Loucy (cell line): Measurements from ENCODE around the gene CDK4.

Experiments
- H2AFZ ChIP-seq: fragments of 200-600 bp; sonication (generic); 2 replicates; pipeline ENCODE4 v1.6.0; 2016; ENCODE audit warnings: antibody characterized with exemption, mild to moderate bottlenecking, low read length, moderate library complexity
- H3F3A ChIP-seq: fragments of 200-600 bp; 2 replicates; pipeline ENCODE4 v1.6.0; 2016; ENCODE audit warnings: antibody characterized with exemption, low read depth, mild to moderate bottlenecking
- H3K27me3 ChIP-seq: fragments of 200-600 bp; sonication (generic); 2 replicates; pipeline ENCODE4 v1.6.1; 2014; ENCODE audit warnings: low read length, mild to moderate bottlenecking; ENCODE audit not compliant: insufficient read depth, poor library complexity, severe bottlenecking
- H3K36me3 ChIP-seq: fragments of 200-600 bp; sonication (generic); 2 replicates; pipeline ENCODE4 v1.6.1; 2016; ENCODE audit warnings: low read length; ENCODE audit not compliant: insufficient read depth
- H3K4me1 ChIP-seq: fragments of 200-600 bp; sonication (generic); 2 replicates; pipeline ENCODE4 v1.5.1; 2014; ENCODE audit warnings: low read length, mild to moderate bottlenecking; ENCODE audit not compliant: insufficient read depth, poor library complexity, severe bottlenecking
- H3K4me2 ChIP-seq: fragments of 200-600 bp; sonication (generic); 2 replicates; pipeline ENCODE4 v1.6.0; 2014; ENCODE audit warnings: antibody characterized with exemption, low read length, low read depth, mild to moderate bottlenecking; ENCODE audit not compliant: poor library complexity, severe bottlenecking
- H3K4me3 ChIP-seq: fragments of 200-600 bp; sonication (generic); 2 replicates; pipeline ENCODE4 v1.5.1; 2014; ENCODE audit warnings: low read length, mild to moderate bottlenecking, mixed read lengths; ENCODE audit not compliant: poor library complexity, severe bottlenecking
- H3K79me2 ChIP-seq: fragments of 200-600 bp; sonication (generic); 2 replicates; pipeline ENCODE4 v1.6.1; 2014; ENCODE audit warnings: low read length; ENCODE audit not compliant: insufficient read depth
- H3K9ac ChIP-seq: fragments of 200-600 bp; sonication (generic); 2 replicates; pipeline ENCODE4 v1.6.0; 2014; ENCODE audit warnings: mild to moderate bottlenecking, low read depth, low read length, moderate library complexity; ENCODE audit not compliant: poor library complexity, severe bottlenecking
- H3K9me2 ChIP-seq: fragments of 200-600 bp; sonication (generic); replicated peaks from 2 replicates; pipeline ENCODE4 v1.6.1; 2016; ENCODE audit warnings: low read depth, low read length, mixed read lengths
- H3K9me3 ChIP-seq: fragments of 200-600 bp; sonication (generic); 2 replicates; pipeline ENCODE4 v1.6.1; 2014; ENCODE audit warnings: mild to moderate bottlenecking, antibody characterized with exemption, low read length, low read depth; ENCODE audit not compliant: insufficient read depth
- H4K20me1 ChIP-seq: fragments of 200-600 bp; sonication (generic); 2 replicates; pipeline ENCODE4 v1.6.0; 2014; ENCODE audit warnings: antibody characterized with exemption, low read length, mild to moderate bottlenecking; ENCODE audit not compliant: insufficient read depth, poor library complexity, severe bottlenecking
- CTCF ChIP-seq: fragments of 200-600 bp; sonication (generic); conservative IDR thresholded peaks from 2 replicates; pipeline ENCODE4 v1.5.1; 2014; ENCODE audit warnings: mild to moderate bottlenecking, antibody characterized with exemption, low read length
- EZH2phosphoT487 ChIP-seq: fragments of 200-600 bp; IDR thresholded peaks from 2 replicates; pipeline ENCODE4 v1.6.1; 2018; ENCODE audit warnings: antibody characterized with exemption, mild to moderate bottlenecking, moderate library complexity, borderline replicate concordance

Gene CDK4

DNA sequence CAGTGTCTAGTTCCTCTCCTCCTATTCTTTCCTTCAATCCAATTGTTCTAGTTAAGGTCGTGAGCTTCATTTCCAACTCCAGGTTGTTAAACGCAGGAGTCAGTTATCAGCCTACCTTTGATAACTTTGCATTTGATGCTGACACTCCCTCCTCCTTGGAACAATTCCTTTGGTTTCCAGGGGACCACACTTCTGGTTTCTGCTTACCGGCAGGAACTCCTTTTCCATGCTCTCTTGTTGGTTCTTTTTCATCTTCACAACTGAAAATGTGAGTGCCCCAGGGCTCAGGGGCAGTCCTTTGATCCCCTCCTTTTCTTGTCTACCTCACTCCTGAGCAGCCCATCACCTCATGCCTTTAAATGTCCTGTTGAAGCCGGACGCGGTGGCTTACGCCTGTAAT, 25.3 kb upstream of the CDK4 start:
- Histone ChIP-seq H2AFZ (no peak overlapping the region), H3K4me2 (no peak overlapping the region), H3F3A (no peaks in the 10 kb centered on the region), H3K9me2 (no peaks in the 10 kb centered on the region), H3K79me2 (peaks cover 6% of the 10 kb centered on the region; the same call in 1 of the 2 replicates), H3K36me3 (no peaks in the 10 kb centered on the region), H3K27me3 (no peaks in the 10 kb centered on the region), H3K4me1 (peaks cover 17% of the 10 kb centered on the region), H3K9me3 (no peaks in the 10 kb centered on the region), H4K20me1 (no peaks in the 10 kb centered on the region), H3K4me3 (no peak overlapping the region), H3K9ac (no peak overlapping the region)
- TF ChIP-seq EZH2phosphoT487: no peak
- TF ChIP-seq CTCF: no peak

DNA sequence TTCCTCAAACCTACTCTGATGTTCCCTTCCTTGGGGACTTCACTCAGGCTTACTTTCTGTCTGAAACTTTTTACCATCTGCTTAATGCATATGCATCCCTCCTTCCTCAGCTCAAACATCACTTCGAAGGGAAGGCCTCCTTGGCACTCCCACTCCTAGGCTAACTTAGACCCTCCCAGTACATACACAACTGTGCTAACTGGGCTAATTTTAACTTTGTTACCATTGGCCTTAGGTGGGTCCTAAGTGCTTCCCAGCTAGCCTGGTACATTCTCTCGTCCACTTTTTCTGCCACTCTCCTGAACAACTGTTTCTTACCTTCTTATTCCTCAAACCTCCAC, 24.1 kb upstream of the CDK4 start:
- Histone ChIP-seq H3K36me3 (no peaks in the 10 kb centered on the region), H4K20me1 (no peaks in the 10 kb centered on the region), H3K9me2 (no peaks in the 10 kb centered on the region), H3K9ac (no peak overlapping the region), H3K27me3 (no peaks in the 10 kb centered on the region), H3K4me1 (peaks cover 9% of the 10 kb centered on the region), H3K79me2 (peaks cover 8% of the 10 kb centered on the region; the same call in 1 of the 2 replicates), H3K4me2 (no peak overlapping the region), H3K4me3 (no peak overlapping the region), H2AFZ (no peak overlapping the region), H3F3A (no peaks in the 10 kb centered on the region), H3K9me3 (no peaks in the 10 kb centered on the region)
- TF ChIP-seq EZH2phosphoT487: no peak
- TF ChIP-seq CTCF: no peak; the same call in 1 of the 2 replicates

DNA sequence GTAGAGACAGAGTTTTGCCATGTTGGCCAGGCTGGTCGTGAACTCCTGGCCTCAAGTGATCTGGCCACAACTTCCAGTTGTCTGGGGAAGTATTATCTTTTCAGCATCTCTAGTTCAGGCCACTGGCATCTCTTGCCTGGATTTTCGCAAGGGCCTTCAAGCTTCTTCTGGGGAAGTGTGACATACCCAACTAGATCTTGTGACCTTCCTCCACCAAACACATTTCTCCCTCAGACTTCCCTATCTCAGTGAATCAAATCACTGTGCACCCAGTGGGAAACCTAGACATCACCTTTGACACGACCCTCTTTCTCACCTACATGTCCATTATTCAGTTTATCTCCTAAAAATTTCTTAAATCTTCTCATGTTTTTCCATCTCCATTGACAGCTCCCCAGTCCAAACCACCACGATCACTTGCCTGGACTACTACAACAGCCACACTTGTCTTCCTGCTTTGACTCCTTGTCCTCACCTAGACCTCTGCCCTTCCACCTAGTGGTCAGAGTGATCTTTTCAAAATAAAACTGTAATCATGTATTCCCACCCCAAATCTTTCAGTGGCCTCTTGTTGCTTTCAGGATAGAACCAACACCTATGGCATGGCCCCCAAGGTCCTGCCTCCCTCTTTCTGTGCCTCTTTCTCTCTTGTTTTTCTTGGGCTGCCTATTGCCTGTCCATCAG, 23.6 kb upstream of the CDK4 start:
- no peaks in the 10 kb centered on the region for H3K27me3 ChIP-seq
- H3K79me2 ChIP-seq: peaks cover 13% of the 10 kb centered on the region
- H3F3A ChIP-seq: no peaks in the 10 kb centered on the region
- H3K9me2 ChIP-seq: no peaks in the 10 kb centered on the region
- H3K9ac ChIP-seq: no peak overlapping the region
- TF ChIP-seq EZH2phosphoT487 (no peak), CTCF (peak; percentile 51)
- H3K4me2 ChIP-seq: no peak overlapping the region
- peaks cover 10% of the 10 kb centered on the region for H3K4me1 ChIP-seq
- H4K20me1 ChIP-seq: no peaks in the 10 kb centered on the region
- H3K36me3 ChIP-seq: no peaks in the 10 kb centered on the region
- no peak overlapping the region for H2AFZ ChIP-seq
- H3K9me3 ChIP-seq: no peaks in the 10 kb centered on the region
- H3K4me3 ChIP-seq: no peak overlapping the region
